ENCODE results near the gene ARL16.

The ARL16 gene

GRCh38 chr17:81648013-81648706 is 35.4 kb downstream of the ARL16 start:
- in situ Hi-C loops (cut with HindIII; ENCODE audit: low sequenced_read_pairs), result no loop called here

GRCh38 chr17:81647640-81648012 is 36.0 kb downstream of the ARL16 start:
- in situ Hi-C loops (cut with HindIII; ENCODE audit: low sequenced_read_pairs), result no loop called here

GRCh38 chr17:81646869-81647600 is 36.6 kb downstream of the ARL16 start:
- in situ Hi-C loops (cut with HindIII; ENCODE audit: low sequenced_read_pairs), result no loop called here

DNA sequence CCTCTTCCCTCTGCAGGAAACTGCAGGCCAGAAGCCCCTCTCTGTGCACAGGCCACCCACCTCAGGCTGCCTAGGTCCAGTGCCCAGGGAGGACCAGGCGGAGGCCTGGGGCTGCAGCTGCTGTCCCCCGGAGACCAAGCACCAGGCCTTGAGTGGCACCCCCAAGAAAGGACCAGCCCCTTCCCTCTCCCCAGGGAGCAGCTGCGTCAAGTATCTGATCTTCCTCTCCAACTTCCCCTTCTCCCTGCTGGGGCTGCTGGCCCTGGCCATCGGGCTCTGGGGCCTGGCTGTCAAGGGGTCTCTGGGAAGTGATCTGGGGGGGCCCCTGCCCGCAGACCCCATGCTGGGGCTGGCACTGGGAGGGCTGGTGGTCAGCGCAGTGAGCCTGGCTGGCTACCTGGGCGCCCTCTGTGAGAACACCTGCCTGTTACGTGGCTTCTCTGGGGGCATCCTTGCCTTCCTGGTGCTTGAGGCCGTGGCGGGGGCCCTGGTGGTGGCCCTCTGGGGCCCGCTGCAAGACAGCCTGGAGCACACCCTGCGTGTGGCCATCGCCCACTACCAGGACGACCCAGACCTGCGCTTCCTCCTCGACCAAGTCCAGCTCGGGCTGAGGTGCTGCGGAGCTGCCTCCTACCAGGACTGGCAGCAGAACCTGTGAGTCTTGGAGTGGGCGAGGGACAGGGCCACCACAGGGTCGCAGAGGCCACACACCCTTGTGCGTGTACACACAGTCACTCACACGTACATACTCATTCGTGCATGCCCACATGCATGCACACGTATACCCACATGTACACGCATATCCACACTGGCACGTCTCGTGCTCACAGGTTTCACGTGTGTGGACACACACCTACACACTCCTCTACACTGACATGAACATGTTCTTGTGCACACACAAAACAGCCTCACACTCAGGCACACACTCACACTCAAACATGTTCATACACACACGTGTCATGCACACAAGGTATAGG is 38.3 kb downstream of the ARL16 start:
- in situ Hi-C loops (cut with HindIII; ENCODE audit: low sequenced_read_pairs), result no loop called here

DNA sequence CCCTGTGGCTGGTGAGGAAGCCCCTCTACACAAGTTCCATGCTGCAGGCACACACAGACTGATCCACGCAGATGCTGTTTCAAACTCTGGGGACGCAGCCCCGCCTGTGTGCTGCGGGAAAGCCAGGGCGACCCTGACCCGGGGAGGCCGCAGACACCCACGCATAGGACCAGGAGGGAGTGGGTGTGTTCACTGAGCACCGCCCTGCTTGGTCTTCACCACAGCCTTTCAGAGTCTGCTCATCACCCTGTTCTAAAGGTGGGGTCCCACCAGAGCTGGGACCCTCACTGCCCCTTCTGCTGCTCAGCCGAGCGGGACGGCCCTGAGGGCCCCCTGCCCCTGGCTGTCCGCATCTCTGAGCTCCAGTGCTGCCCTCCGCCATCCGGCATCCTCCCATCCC is 39.1 kb downstream of the ARL16 start:
- in situ Hi-C loops (cut with HindIII; ENCODE audit: low sequenced_read_pairs), result no loop called here

GRCh38 chr17:81641825-81642489 is 41.6 kb downstream of the ARL16 start:
- in situ Hi-C loops (cut with HindIII; ENCODE audit: low sequenced_read_pairs), result no loop called here

DNA sequence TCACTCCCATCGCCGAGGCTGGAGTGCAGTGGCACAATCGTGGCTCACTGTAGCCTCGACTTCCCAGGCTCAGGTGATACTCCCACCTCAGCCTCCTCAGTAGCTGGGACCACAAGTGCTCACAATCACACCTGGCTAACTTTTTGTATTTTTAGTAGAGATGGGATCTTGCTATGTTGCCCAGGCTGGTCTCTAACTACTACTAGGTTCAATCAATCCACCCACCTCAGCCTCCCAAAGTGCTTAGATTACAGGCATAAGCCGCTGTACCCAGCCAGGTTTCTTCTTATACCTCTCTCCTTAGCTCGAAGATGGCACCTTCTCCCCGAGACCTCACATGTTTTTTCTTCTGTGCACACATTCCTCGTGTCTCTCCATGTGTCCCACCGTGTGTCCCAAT is 43.6 kb downstream of the ARL16 start:
- in situ Hi-C loops (cut with HindIII; ENCODE audit: low sequenced_read_pairs), result no loop called here

DNA sequence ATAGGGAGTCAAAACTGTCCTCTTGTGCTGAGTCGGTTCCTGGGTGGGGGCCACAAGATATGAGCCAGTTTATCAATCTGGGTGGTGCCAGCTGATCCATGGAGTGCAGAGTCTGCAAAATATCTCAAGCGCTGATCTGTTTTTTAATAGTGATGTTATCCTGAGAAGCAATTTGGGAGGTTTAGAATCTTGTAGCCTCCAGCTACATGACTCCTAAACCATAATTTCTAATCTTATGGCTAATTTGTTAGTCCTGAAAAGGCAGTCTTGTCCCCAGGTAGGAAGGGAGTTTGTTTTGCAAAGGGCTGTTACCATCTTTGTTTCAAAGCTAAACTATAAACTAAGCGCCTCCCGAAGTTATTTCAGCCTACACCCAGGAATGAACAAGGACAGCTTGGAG is 44.9 kb downstream of the ARL16 start:
- in situ Hi-C loops (cut with HindIII; ENCODE audit: low sequenced_read_pairs), result no loop called here

GRCh38 chr17:81636505-81637288 is 46.9 kb downstream of the ARL16 start, which contains the start of the genes NPLOC4 and TSPAN10:
NPLOC4 (minus strand) TSS chr17:81637112; CDS start chr17:81636930, 182 bp downstream.
TSPAN10 (plus strand) TSS chr17:81637196; CDS start chr17:81642413, 5,217 bp downstream.
- in situ Hi-C loops (cut with HindIII; ENCODE audit: low sequenced_read_pairs), result no loop called here

GRCh38 chr17:81635973-81636504 is 47.6 kb downstream of the ARL16 start:
- in situ Hi-C loops (cut with HindIII; ENCODE audit: low sequenced_read_pairs), result no loop called here

DNA sequence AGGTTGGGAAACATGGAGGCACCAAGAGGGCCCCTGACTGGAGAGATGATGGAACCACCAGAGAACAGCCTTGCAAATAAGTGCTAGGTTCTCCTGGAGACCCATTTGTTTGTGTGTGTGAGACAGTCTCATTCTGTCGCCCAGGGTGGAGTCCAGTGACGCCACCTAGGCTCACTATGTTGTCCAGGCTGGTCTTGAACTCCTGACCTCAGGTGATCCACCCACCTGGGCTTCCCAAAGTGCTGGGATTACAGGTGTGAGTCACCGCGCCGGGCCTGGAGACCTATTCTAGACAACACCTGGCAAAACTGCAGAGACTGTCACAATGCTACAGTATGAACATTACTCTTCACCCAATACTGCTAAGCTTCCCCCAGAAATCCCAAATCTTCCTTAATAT is 48.2 kb downstream of the ARL16 start:
- in situ Hi-C loops (cut with HindIII; ENCODE audit: low sequenced_read_pairs), result no loop called here

GRCh38 chr17:81631482-81631881 is 52.1 kb downstream of the ARL16 start:
- in situ Hi-C loops (cut with HindIII; ENCODE audit: low sequenced_read_pairs), result no loop called here

All from DLD1 (cell line).